DMS 273 treated with DMSO at 0.1 percent for 48 hours (cell line): Measurements from ENCODE around the gene NRCAM.
A peak's percentile ranks its signal among the peaks of the same experiment; 100 is the strongest.

ENCODE experiments used
- DNase-seq: peaks from one replicate; lab custom pipeline; 2025; lab: John Stamatoyannopoulos, UW

The NRCAM gene

DNA sequence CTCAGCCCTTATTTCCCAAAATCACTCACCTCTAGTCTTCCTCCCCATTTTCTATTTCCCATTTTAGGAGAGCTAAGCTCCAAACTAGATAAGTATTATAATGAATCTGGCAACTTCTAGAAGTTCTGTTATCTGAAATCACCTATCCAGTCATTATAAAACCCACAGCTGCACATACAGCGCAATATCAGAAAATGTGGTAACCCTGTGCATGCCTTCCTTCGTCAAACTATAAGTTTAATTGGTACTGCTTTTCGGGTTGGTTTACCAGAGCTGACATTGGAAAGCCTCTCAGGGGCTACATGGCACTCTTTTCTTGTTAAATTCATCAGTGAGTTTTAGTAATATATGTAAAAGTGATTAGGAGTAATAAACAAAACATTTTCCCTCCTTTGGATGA, 327.7 kb downstream of the NRCAM start:
- no peak for DNase-seq

DNA sequence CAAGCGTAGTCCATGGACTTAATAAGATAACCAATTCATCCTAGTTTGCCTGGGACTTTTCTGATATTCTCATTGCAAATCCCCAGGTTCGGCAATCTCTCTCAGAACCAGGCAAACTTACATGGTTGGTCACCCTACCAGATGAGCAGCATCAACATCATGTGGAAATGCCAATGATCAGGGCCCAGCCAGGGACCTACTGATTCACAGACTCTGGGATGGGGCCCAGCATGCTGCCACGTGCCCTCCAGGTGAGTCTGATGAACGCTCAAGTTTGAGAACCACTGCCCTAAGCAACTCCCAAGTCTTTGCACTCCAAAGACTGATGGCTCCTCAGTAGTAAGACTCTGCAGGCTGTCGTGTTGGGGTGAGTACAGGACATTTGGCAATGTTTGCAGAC, 328.8 kb downstream of the NRCAM start:
- DNase-seq: no peak

DNA sequence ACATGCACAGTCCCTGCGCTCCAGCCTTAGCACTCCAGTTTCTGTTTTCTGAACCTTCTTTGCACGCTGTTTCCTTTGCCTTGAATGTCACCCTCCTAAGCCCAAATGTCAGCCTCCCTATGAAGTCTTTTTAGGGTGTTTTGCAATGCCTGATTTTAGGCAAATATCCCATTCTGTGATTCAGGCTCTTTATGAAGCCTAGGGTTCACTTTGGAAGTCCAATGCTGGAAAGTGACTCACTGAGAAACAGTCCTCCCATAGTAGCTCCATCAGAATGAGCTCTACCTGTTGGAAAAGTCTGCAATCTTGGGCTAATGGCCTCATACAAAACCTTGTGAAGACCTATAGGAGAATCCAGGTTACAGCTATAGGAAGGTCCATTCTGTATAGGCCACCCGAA, 331.4 kb downstream of the NRCAM start:
- DNase-seq: no peak

DNA sequence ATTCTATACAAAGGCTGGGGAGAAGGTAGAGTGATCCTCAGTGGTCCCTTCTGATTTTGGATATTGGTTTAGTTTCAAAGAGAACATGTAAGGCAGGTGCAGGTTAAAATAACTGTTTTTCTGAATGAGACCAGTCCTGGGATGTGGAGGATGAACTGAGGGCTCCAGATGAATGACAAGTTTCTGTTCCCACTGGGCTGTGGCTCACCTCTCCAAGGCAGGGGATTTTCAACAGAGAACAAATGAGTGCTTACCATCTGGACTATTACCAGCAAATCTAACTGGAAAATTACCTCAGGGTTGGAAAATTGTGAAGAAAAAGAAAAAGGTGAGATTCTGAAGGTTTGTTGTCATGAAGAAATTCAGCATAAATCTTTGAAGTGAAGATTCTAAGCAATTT, 334.1 kb downstream of the NRCAM start:
- DNase-seq: no peak

DNA sequence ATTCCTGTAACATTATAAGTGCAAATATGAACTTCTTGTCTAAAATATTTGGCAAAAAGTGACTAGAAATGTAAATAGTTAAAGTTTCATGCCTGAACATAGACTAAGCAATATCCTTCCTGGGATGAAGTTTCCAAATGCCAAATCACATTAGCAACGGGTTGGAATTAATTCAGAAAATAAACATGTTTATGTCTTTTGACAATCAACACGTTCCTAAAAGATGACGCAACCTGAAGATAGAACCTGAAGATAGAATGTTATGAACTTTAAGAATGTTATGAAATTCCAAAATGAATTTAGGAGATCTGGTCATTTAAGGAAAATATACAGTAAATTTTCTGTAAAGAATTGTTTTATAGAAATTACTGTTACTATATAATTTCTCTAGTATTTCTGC, 335.3 kb downstream of the NRCAM start:
- no peak for DNase-seq

DNA sequence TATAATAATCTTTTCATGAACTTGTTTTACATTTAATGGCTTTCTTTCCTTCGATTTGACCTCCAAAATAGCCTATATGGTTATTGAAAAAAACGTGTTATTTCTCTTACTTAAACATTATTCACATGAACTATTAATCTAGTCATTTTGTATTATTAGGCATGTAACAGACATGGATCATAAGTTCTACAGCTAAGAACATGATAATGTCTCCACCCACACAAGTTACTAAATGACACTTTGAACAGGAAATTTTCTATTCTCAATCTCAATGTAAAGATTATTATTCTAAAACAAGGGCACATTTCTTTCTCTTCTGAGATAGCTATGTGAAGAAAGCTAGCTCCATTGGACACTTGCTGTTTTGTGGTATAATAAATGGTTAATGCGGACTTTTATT, 336.0 kb downstream of the NRCAM start:
- no peak for DNase-seq

DNA sequence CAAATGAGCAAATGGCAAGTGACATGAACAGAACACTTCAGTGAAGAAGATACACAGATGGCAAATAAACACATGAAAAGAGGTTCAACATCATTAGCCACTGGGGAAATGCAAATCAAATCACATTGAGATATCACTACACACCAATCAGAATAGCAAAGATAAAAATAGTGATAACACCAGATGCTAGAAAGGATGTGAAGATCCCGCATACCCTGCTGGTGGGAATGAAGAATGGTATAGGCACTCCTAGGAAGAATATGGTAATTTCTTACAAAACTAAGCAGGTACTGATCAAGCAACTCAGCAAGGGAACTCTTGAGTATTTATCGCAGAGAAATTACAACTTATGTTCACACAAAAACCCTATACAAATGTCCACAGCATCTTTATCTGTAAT, 337.3 kb downstream of the NRCAM start:
- DNase-seq: peak; percentile 57

DNA sequence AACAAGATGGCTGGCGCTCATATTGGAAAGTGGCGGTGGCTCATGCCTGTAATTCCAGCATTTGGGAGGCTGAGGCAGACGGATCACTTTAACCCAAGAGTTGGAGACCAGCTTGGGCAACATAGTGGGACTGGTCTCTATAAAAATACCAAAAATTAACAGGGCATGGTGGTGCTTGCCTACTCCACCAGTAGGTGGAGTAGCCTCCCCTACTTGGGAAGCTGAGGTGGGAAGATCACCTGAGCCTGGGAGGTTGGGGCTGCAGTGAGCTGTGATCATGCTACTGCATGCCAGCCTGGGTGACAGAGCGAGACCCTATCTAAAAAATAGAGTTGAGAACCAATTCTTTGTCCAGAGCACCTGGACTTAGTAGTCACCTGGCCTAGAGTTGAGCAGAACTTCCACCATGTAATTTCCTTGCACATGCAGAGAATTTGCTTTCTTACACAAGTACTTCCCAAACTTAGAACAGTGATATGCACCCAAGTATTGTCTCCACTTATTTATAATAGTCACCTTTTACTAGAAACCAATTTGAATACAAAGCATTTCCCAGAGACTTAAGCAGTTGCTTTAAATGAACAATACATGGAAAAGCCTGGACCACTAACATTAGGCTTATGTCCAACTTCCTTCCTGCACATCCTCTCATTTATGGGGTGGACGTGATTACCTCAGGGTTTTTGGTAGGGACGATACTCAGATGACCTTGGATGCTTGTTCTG, 342.0 kb downstream of the NRCAM start:
- DNase-seq: no peak

DNA sequence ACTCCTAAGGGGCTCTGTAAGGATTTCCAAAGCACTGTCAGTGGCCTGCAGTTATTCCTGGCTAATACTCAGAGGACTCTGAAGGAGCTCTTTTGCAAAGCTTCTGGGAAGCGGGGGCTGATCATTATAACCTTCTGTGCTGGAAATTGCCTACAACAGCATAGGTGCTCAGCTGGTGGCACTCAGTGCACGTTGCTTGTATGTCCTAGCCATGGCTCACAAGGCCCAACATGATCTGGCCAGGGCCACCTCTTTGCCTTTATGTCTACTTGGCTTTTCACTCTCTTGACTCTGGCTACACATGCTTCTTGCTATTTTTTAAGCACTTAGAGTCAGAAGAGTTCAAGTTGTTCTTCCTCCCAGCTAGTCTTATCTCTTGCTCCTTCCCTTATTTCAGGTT, 343.6 kb downstream of the NRCAM start:
- no peak for DNase-seq

DNA sequence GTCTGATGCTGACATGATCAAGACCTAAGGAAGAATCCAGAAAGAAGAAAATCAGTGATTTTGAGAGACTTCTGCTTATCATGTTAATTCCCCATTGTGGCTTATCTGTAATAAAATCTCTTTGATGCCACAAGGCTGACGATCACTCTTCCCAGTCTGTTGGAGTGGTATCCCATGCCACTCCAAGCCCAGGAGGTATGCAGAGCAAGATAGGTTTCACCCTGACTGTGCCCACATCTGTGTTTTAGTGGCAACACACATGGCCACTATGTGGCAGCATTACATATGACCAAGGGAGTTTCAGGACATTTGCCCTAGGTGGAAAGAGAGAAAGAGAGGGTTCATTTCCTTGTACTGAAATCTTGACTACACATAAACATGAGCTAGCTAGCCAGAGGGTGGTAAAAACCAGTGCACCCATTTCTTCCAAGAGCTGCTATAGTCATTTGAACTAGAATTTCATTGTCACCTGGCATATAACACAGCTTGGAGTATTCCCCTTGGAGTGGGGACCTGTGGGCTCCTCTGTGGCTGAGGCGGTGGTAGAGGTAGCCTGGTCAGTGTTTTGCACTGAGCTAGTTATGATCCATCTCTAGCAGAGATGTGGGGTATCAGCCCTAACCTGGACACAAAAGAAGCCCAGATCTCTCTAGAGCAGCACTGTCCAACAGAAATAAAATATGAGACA, 346.9 kb downstream of the NRCAM start:
- DNase-seq: peak; percentile 14

DNA sequence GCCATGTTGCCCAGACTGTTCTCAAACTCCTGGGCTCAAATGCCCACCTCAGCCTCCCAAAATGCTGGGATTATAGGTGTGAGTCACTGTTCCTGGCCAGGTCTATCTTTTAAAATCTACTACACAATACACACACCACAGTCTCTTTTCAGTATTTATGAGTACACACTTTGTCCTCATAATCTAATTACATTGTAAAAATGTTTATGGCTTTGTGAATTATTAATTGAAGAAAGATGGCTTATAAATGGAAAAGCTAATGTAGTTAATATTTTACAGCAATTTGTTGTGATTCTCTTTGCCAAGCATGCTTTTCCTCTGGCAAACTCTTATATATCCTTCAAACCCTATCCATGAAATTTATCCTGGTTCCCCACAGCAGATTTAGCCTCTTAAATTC, 348.1 kb downstream of the NRCAM start:
- DNase-seq: no peak

DNA sequence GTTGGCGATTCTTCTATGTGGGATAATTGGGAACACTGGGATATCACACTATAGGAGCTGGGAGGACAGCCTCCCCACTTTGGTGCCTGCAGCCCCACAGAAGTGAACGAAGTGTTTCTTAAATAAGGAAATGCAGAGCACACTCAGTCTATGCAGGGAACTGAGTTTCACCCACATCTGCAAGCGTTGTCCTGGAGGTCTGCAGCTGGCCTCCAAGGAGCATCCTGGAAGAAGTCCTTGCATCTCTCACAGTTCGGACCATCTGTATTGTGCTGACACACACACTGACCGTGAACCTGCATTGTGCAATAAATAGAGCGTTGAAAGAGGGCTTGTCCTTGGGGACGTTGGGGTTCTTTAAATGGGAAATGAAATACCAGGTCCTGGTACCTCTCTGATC, 351.9 kb downstream of the NRCAM start:
- no peak for DNase-seq

DNA sequence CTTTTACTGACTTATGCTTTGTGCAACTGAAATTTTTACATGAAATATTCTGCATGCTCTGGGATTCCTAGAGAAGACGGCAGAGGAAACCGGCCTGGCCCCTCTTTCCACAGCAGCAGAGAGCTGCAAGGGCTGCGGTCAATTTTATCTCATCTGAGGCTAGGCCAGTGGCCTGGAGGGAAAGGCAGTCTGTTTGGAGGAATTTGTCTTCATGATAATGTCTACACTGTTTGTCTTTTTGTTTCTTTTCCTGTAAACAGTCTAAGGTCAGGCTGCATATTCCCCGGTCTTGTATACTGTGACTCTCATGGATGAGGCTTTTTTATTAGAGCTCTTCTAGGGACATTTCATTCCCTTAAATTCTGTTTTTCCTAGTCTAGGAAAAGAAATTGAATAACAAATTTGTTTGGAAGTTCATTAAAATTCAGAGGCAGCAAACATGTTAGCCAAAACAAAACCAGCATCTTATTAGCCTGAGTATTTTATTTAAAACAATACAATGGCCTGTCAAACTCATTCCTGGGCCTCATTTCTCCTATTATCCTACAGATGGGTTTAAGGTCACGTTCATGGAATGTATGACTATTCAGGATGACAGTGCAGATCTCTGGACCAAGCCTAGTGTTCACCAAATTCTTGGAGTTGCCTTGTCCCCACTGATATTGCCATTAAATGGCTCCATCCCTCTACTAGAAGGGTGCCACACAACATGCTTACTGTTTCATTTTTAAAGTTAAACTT, 352.5 kb downstream of the NRCAM start:
- no peak for DNase-seq

DNA sequence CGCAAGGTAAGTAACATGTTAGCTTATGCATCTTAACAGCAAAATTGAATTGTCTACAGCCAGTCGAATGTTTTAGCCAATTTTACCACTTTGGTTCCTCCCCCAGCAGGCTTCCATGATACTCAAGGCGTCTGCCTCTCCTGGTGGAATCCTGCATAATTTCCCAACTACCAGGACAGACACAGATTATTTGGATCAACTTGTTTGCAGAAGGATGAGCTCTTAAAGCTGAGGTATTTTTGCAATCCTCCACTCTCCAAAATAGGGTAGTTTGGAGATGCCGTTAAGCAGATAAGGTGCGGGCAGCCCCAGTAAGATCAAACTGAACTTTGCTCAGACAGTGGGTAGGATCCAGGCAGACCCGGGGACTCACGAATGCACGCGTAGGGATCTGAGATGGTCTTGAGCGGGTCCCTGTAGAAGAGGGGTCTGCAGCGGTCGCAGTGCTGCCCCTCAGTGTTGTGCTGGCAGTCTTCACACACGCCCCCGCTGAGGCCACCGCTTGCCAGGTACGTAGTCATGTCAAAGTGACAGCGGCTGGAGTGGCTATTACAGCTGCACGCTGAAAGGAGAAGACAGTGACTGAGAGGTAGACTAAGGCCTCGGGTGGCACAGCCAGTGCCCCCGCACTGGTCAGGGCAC, 353.4 kb downstream of the NRCAM start:
- no peak for DNase-seq

DNA sequence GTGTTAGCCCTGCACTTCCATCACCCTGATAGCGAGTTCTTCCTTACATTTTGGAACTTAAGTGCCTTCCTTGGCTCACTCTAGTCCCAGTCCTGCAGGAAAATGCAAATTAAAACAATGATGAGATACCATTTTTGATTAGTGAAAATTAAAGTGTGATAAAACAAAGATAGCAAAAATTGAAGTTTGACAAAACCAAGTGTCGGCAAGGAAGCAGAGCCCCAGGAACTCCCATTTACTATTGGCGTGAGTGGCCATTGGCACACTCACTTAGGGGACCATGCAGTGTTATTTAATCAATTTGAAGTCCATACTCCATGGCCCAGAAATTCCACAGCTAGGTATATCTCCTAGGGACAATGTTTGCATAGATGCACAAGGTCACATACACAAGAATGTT, 354.5 kb downstream of the NRCAM start:
- DNase-seq: no peak

DNA sequence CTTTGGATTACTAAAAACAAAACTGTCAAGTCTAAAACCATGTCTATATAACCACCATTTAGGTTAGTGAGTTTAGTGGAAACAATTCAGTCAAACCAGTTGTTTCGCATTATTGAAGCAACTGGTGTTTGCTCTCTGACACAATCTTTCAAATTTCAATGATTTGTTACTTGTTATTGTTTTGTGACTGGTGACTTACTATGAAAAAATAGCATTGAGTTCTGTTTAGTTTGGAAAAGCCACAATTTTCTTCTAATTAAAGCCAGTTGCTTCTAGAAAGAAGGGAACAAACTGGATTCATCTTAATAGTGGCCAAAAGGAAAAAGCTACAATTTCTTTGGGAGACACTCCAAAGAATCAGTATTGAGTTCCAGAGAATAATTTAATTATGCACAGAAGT, 356.5 kb downstream of the NRCAM start:
- no peak for DNase-seq

DNA sequence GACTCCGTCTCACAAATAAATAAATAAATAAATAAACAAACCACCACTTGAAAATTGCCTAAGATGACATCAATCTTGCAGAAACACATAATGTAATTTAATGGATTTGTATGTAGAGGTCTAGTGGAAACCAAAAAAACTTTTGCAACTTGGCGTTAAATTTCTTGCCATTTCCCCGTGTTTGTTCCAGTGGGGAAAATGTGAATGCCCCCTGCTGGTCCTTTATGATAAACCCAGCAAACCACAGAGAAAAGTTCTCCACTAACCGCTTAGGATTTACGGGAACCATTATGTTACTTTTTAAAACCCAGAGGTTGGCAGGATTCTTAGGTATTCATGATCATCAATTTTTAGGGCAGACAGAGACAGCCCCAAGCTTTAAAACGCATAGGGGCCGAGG, 358.5 kb downstream of the NRCAM start:
- no peak for DNase-seq
